Mesothelial cell of epicardium (in vitro differentiated cells): ENCODE results near the gene P2RX4. TPM values are rescaled to one million over a fixed set of nuclear protein-coding genes. Genes with fewer than 3 reads are reported as not detected.

ENCODE experiments used
- DNase-seq, 2 experiments: peaks; one replicate each; pipeline ENCODE4 v3.0.0; 2021; ENCODE audit warnings: low spot score in 2 of 2; ENCODE audit not compliant: unreplicated experiment in 2 of 2
- H3K27ac Mint-ChIP-seq: 2 replicates; pipeline ENCODE4 v1.8.0; 2021; ENCODE audit warnings: mixed read lengths
- H3K27me3 Mint-ChIP-seq: 2 replicates; pipeline ENCODE4 v1.8.0; 2021; ENCODE audit warnings: low read depth, mixed read lengths
- H3K36me3 Mint-ChIP-seq: 2 replicates; pipeline ENCODE4 v1.8.0; 2021; ENCODE audit warnings: mixed read lengths
- H3K4me1 Mint-ChIP-seq: 2 replicates; pipeline ENCODE4 v1.8.0; 2021; ENCODE audit warnings: mixed read lengths
- H3K4me3 Mint-ChIP-seq: 2 replicates; pipeline ENCODE4 v1.8.0; 2021; ENCODE audit warnings: mild to moderate bottlenecking, moderate library complexity, mixed read lengths
- H3K9me3 Mint-ChIP-seq: 2 replicates; pipeline ENCODE4 v1.8.0; 2021; ENCODE audit warnings: mixed read lengths
- total RNA-seq: library from RNA; stranded (reverse); gene quantifications from 3 replicates; pipeline ENCODE4 v1.2.1, GENCODE V29; 2021
- TF ChIP-seq, protein P1 (sequence below): fragments of 200-600 bp; sonication (generic); IDR thresholded peaks from one replicate; pipeline ENCODE4 v1.5.0; 2021; ENCODE audit warnings: antibody characterized with exemption; ENCODE audit not compliant: unreplicated experiment

The P2RX4 gene
- total RNA-seq, 1 donor from 2014 or later, result 19.3 TPM

DNA sequence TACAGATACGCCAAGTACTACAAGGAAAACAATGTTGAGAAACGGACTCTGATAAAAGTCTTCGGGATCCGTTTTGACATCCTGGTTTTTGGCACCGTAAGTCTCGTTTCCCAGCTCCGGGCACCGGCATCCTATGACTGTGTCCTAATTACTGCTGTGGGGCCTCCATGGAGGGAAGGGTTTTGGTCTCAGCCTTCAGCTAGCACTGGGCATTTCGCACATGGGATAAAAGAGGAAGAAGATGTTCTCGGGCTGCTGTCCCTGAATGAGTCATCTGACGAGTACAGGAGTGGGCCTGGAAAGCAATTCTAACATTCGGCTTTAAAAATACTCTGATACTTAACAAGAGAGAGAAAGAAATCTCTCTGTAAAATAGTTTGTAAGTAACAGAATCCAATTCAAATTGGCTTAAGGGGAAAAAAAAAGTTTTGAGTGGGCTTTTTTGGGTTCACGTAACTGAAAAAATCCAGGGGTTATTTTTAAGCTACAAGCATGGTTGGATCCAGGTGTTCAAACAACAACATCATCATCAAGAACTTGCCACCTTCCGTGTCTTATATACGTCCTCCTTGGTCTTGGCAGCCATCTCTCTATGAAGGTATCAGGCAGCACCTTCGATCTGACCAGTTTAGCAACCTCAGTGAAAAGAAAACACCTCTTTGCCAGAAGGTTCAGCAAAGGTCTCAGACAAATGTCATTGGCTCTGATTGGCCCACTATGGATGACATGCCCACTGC is 34.4 kb upstream of the P2RX4 start:
- TF ChIP-seq, protein P1, sequence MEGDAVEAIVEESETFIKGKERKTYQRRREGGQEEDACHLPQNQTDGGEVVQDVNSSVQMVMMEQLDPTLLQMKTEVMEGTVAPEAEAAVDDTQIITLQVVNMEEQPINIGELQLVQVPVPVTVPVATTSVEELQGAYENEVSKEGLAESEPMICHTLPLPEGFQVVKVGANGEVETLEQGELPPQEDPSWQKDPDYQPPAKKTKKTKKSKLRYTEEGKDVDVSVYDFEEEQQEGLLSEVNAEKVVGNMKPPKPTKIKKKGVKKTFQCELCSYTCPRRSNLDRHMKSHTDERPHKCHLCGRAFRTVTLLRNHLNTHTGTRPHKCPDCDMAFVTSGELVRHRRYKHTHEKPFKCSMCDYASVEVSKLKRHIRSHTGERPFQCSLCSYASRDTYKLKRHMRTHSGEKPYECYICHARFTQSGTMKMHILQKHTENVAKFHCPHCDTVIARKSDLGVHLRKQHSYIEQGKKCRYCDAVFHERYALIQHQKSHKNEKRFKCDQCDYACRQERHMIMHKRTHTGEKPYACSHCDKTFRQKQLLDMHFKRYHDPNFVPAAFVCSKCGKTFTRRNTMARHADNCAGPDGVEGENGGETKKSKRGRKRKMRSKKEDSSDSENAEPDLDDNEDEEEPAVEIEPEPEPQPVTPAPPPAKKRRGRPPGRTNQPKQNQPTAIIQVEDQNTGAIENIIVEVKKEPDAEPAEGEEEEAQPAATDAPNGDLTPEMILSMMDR, result no peak
- Mint-ChIP-seq H3K27me3 (no peaks in the 10 kb centered on the region), H3K9me3 (no peaks in the 10 kb centered on the region), H3K36me3 (no peaks in the 10 kb centered on the region), H3K4me3 (no peak overlapping the region), H3K4me1 (no peaks in the 10 kb centered on the region), H3K27ac (no peak overlapping the region)
- no peak for DNase-seq

DNA sequence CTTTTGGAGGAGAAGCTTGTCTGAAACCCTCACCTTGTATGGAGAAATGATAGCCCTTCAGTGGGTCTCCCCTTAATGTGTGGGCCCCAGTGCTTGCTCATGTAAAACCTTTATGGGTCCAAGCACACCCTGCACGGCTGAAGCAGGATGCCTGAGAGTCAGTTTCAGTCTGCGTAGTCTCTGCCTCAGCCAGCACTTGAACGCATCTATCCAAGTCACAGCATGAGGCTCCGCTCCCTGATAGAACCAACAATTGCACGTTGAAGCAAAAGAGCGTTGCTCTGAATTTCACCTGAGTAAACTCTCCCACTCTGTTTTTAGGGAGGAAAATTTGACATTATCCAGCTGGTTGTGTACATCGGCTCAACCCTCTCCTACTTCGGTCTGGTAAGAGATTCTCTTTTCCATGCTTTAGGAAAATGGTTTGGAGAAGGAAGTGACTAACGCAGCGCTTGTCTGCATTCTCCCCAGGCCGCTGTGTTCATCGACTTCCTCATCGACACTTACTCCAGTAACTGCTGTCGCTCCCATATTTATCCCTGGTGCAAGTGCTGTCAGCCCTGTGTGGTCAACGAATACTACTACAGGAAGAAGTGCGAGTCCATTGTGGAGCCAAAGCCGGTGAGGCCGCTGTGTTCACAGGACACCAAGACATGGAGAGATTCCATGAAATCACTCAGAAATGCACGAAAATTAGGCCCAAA is 33.0 kb upstream of the P2RX4 start:
- TF ChIP-seq, protein P1, result no peak
- Mint-ChIP-seq H3K36me3 (no peaks in the 10 kb centered on the region), H3K9me3 (no peaks in the 10 kb centered on the region), H3K27ac (no peak overlapping the region), H3K4me3 (no peak overlapping the region), H3K27me3 (no peaks in the 10 kb centered on the region), H3K4me1 (no peaks in the 10 kb centered on the region)
- DNase-seq, result no peak

DNA sequence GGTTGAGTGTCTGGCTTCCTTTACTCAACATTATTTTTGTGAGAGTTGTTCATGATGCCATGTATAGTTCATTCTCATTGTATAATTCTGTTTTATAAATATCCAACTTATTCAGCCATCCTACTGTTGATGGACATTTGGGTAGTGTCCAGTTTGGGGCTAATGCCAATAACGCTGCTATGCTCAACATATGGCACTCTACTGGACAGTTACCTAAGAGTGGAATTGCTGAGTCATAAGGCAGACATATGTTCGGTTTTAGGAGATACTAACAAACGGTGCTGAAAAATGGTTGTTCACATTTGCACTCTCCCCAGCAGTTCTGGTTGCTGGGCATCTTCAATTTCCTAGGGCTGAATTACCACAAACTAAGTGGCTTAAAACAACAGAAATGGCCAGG is 28.7 kb upstream of the P2RX4 start:
- no peaks in the 10 kb centered on the region for H3K36me3 Mint-ChIP-seq
- H3K4me3 Mint-ChIP-seq, result no peak overlapping the region
- H3K27me3 Mint-ChIP-seq, result no peaks in the 10 kb centered on the region
- H3K9me3 Mint-ChIP-seq, result peaks cover 2% of the 10 kb centered on the region
- H3K4me1 Mint-ChIP-seq, result no peaks in the 10 kb centered on the region
- no peak for DNase-seq
- H3K27ac Mint-ChIP-seq, result no peak overlapping the region
- TF ChIP-seq, protein P1, result no peak

DNA sequence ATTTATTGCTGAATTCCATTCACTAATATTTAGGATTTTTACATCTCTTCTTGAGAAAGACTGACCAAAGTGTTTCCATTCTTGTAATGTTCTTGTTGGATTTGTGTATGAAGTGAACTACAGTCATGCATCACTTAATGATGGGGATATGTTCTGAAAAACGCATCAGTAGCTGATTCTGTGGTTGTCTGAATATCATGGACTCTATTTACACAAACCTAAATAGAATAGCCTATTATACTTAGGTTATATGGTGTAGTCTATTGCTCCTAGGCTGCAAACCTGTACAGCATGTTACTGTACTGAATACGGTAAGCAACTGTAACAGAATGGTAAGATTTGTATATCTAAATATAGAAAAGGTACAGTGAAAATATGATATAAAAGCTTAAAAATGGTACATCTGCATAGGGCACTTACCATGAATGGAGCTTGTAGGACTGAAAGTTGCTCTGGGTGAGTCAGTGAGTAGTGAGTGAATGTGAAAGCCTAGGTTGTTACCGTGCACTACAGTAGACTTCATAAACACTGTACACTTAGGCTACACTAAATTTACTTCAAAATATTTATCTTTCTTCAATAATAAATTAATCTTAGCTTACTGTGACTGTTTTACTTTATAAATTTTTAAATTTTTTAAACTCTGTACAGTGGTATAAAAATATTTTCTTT is 27.6 kb upstream of the P2RX4 start:
- no peak for DNase-seq
- no peak overlapping the region for H3K4me3 Mint-ChIP-seq
- H3K4me1 Mint-ChIP-seq, result no peaks in the 10 kb centered on the region
- H3K36me3 Mint-ChIP-seq, result no peaks in the 10 kb centered on the region
- H3K27ac Mint-ChIP-seq, result no peak overlapping the region
- H3K9me3 Mint-ChIP-seq, result peaks cover 3% of the 10 kb centered on the region
- TF ChIP-seq, protein P1, result no peak
- no peaks in the 10 kb centered on the region for H3K27me3 Mint-ChIP-seq

DNA sequence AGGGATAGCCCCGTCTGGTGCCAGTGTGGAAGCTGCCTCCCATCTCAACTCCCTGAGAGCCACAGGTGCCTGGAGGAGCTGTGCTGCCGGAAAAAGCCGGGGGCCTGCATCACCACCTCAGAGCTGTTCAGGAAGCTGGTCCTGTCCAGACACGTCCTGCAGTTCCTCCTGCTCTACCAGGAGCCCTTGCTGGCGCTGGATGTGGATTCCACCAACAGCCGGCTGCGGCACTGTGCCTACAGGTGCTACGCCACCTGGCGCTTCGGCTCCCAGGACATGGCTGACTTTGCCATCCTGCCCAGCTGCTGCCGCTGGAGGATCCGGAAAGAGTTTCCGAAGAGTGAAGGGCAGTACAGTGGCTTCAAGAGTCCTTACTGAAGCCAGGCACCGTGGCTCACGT is 25.5 kb upstream of the P2RX4 start:
- H3K27ac Mint-ChIP-seq, result no peak overlapping the region
- no peaks in the 10 kb centered on the region for H3K4me1 Mint-ChIP-seq
- no peaks in the 10 kb centered on the region for H3K36me3 Mint-ChIP-seq
- H3K9me3 Mint-ChIP-seq, result peaks cover 3% of the 10 kb centered on the region
- H3K4me3 Mint-ChIP-seq, result no peak overlapping the region
- DNase-seq, result no peak
- TF ChIP-seq, protein P1, result no peak
- no peaks in the 10 kb centered on the region for H3K27me3 Mint-ChIP-seq
